NB4 (cell line): Measurements from ENCODE around the gene LRRC28.

ENCODE experiments used
- TF ChIP-seq, protein P1 (sequence below): IDR thresholded peaks from one replicate; pipeline ENCODE4 v1.5.1; 2012; ENCODE audit warnings: low read depth, low read length
- TF ChIP-seq, protein P2 (sequence below): IDR thresholded peaks from 2 replicates; pipeline ENCODE4 v1.6.1; 2011; ENCODE audit warnings: low read depth, low read length

DNA sequence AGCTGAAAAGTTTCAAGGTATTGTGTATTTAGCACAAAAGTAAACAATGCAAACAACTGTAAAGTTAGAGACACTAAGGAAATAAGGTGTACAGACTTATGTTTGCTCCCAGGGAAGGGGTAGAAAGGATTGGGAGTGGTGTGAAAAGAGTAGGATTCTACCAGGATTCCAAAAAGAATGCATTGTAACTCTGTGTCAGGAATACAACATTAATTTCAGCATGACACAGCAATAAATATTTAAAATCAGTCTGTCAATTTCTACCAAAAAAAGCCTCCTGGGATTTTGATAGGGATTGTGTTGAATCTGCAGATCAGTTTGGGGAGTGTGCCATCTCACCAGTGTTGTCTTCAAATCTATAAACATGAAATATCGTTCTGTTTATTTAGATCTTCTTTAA, 73.4 kb downstream of the LRRC28 start:
- TF ChIP-seq, protein P1, sequence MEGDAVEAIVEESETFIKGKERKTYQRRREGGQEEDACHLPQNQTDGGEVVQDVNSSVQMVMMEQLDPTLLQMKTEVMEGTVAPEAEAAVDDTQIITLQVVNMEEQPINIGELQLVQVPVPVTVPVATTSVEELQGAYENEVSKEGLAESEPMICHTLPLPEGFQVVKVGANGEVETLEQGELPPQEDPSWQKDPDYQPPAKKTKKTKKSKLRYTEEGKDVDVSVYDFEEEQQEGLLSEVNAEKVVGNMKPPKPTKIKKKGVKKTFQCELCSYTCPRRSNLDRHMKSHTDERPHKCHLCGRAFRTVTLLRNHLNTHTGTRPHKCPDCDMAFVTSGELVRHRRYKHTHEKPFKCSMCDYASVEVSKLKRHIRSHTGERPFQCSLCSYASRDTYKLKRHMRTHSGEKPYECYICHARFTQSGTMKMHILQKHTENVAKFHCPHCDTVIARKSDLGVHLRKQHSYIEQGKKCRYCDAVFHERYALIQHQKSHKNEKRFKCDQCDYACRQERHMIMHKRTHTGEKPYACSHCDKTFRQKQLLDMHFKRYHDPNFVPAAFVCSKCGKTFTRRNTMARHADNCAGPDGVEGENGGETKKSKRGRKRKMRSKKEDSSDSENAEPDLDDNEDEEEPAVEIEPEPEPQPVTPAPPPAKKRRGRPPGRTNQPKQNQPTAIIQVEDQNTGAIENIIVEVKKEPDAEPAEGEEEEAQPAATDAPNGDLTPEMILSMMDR, result no peak
- TF ChIP-seq, protein P2, sequence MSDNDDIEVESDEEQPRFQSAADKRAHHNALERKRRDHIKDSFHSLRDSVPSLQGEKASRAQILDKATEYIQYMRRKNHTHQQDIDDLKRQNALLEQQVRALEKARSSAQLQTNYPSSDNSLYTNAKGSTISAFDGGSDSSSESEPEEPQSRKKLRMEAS, result no peak
